Fibroblast of lung (primary cell): ENCODE results near the gene HIGD1A. TPM values are rescaled to one million over a fixed set of nuclear protein-coding genes. Genes with fewer than 3 reads are reported as not detected.

Source experiments
- DNase-seq, 2 donors: peaks; one replicate each; pipeline versions ENCODE4 v3.0.0 to v3.0.0-alpha.2; 2010; ENCODE audit warnings: low read depth in 2 of 2
- H2AFZ ChIP-seq: 2 replicates; pipeline ENCODE4 v1.5.1; 2012; ENCODE audit warnings: low read length, control low read depth, inconsistent platforms
- H3K27ac ChIP-seq: 2 replicates; pipeline ENCODE4 v1.5.1; 2011; ENCODE audit warnings: low read length, control low read depth; ENCODE audit not compliant: insufficient read depth
- H3K27me3 ChIP-seq: 2 replicates; pipeline ENCODE4 v1.5.1; 2011; ENCODE audit warnings: mild to moderate bottlenecking, low read length; ENCODE audit not compliant: control insufficient read depth, insufficient read depth
- H3K36me3 ChIP-seq: 2 replicates; pipeline ENCODE4 v1.5.1; 2011; ENCODE audit warnings: low read length; ENCODE audit not compliant: control insufficient read depth, insufficient read depth
- H3K4me1 ChIP-seq: 2 replicates; pipeline ENCODE4 v1.5.1; 2011; ENCODE audit warnings: low read length; ENCODE audit not compliant: control insufficient read depth, insufficient read depth; ENCODE audit errors: extremely low read depth
- H3K4me2 ChIP-seq: 2 replicates; pipeline ENCODE4 v1.5.1; 2011; ENCODE audit warnings: low read length, control low read depth; ENCODE audit not compliant: insufficient read depth; ENCODE audit errors: extremely low read depth
- H3K4me3 ChIP-seq, 4 experiments: fragments of 200-600 bp in 1 of 4; sonication (generic) in 1 of 4; replicated peaks in 1 of 4; 2 replicates each; pipeline ENCODE4 v1.5.1; 2011 to 2016; ENCODE audit warnings: low read length in 4 of 4, low read depth in 3 of 4, mild to moderate bottlenecking in 3 of 4, control low read depth in 2 of 4, inconsistent platforms in 1 of 4, mixed read lengths in 1 of 4; ENCODE audit not compliant: insufficient read depth in 1 of 4; ENCODE audit errors: control extremely low read depth in 1 of 4
- H3K79me2 ChIP-seq: 2 replicates; pipeline ENCODE4 v1.5.1; 2012; ENCODE audit warnings: mild to moderate bottlenecking, low read length, inconsistent platforms; ENCODE audit not compliant: control insufficient read depth, insufficient read depth
- H3K9ac ChIP-seq: 2 replicates; pipeline ENCODE4 v1.5.1; 2011; ENCODE audit warnings: mild to moderate bottlenecking, low read length, control low read depth; ENCODE audit not compliant: insufficient read depth
- H3K9me3 ChIP-seq: 2 replicates; pipeline ENCODE4 v1.5.1; 2012; ENCODE audit warnings: low read depth, low read length; ENCODE audit not compliant: control insufficient read depth, insufficient read depth
- H4K20me1 ChIP-seq: 2 replicates; pipeline ENCODE4 v1.5.1; 2011; ENCODE audit warnings: low read length; ENCODE audit not compliant: control insufficient read depth, insufficient read depth; ENCODE audit errors: extremely low read depth
- CTCF ChIP-seq, 2 donors: IDR thresholded peaks in 1 of 2; conservative IDR thresholded peaks in 1 of 2; 1 replicate in 1 of 2; 2 replicates in 1 of 2; pipeline ENCODE4 v1.5.1; 2011 to 2012; ENCODE audit warnings: low read length in 2 of 2, control low read depth in 1 of 2, inconsistent platforms in 1 of 2, low read depth in 1 of 2, mild to moderate bottlenecking in 1 of 2
- EZH2 ChIP-seq: IDR thresholded peaks from 2 replicates; pipeline ENCODE4 v1.5.1; 2012; ENCODE audit warnings: low read length, control low read depth, mild to moderate bottlenecking; ENCODE audit errors: missing control alignments
- polyA plus RNA-seq, 2 donors: library from polyadenylated mRNA; depleted of rRNA in 1 of 2; stranded (reverse) in 1 of 2; unstranded in 1 of 2; fragments of >200 nt; gene quantifications; 2 replicates each; pipeline ENCODE4 v1.2.1, GENCODE V29; 2011 to 2012; ENCODE audit warnings: missing spikeins in 1 of 2
- total RNA-seq: library from RNA; depleted of rRNA; stranded (reverse); fragments of >200 nt; gene quantifications from 2 replicates; pipeline ENCODE4 v1.2.1, GENCODE V29; 2014

Gene HIGD1A
- total and polyA plus RNA-seq, 2 donors (not counting 1 experiment from before 2014, with no cell fraction given), result 121 to 245 TPM

GRCh38 chr3:42809202-42809601 is 4.9 kb upstream of the HIGD1A start, which contains the start of gene ACKR2:
Gene ACKR2 (plus strand): TSS chr3:42809445. CDS start chr3:42864503, 55,058 bp downstream.
- TF ChIP-seq CTCF (conservative IDR thresholded peaks at IDR 0.05 in 1 of 2, IDR thresholded peaks at IDR 0.05 in 1 of 2; ENCODE audit: low read depth in 1 of 2, low read length in 2 of 2), result no peak
- no peak for TF ChIP-seq EZH2
- no peak within 1 kb of the TSS for H2AFZ ChIP-seq
- DNase-seq, result no peak
- no peaks in the 10 kb centered on the region for H3K9me3 ChIP-seq
- peaks cover 2% of the 10 kb centered on the region for H3K27me3 ChIP-seq
- H3K4me1 ChIP-seq, result no peaks in the 10 kb centered on the region
- no peak within 1 kb of the TSS for H3K4me2 ChIP-seq
- no peaks in the 10 kb centered on the region for H4K20me1 ChIP-seq
- H3K4me3 ChIP-seq, result no peak within 1 kb of the TSS
- H3K36me3 ChIP-seq, result no peaks in the 10 kb centered on the region
- no peaks in the 10 kb centered on the region for H3K79me2 ChIP-seq
- no peak within 1 kb of the TSS for H3K9ac ChIP-seq
- no peak within 1 kb of the TSS for H3K27ac ChIP-seq

- Histone ChIP-seq H3K36me3 (no peaks in the 10 kb centered on the region), H3K4me2 (no peak overlapping the region), H3K79me2 (peaks cover 10% of the 10 kb centered on the region), H3K9ac (no peak overlapping the region), H2AFZ (no peak overlapping the region), H3K27me3 (peaks cover 2% of the 10 kb centered on the region), H3K4me1 (no peaks in the 10 kb centered on the region), H4K20me1 (no peaks in the 10 kb centered on the region), H3K9me3 (no peaks in the 10 kb centered on the region), H3K4me3 (no peak overlapping the region), H3K27ac (no peak overlapping the region)
- TF ChIP-seq EZH2 (no peak), CTCF (conservative IDR thresholded peaks at IDR 0.05 in 1 of 2, IDR thresholded peaks at IDR 0.05 in 1 of 2; ENCODE audit: low read depth in 1 of 2, low read length in 2 of 2) (no peak)
- DNase-seq, result no peak
Measured at GRCh38 chr3:42807929-42808328, 3.6 kb upstream of the HIGD1A start.

- H3K4me1 ChIP-seq, result no peaks in the 10 kb centered on the region
- no peaks in the 10 kb centered on the region for H3K9me3 ChIP-seq
- H3K27ac ChIP-seq, result no peak overlapping the region
- no peak overlapping the region for H3K9ac ChIP-seq
- TF ChIP-seq EZH2, result no peak
- no peak for TF ChIP-seq CTCF (conservative IDR thresholded peaks at IDR 0.05 in 1 of 2, IDR thresholded peaks at IDR 0.05 in 1 of 2; ENCODE audit: low read depth in 1 of 2, low read length in 2 of 2)
- peaks cover 2% of the 10 kb centered on the region for H3K27me3 ChIP-seq
- DNase-seq, result peak in 1 of 2 donors; percentile 8
- H4K20me1 ChIP-seq, result no peaks in the 10 kb centered on the region
- peak overlapping the region; percentile 95 for H2AFZ ChIP-seq
- H3K4me2 ChIP-seq, result peak overlapping the region; percentile 87
- peak overlapping the region; percentile 60 to 96 (median 78) for H3K4me3 ChIP-seq
- peaks cover 26% of the 10 kb centered on the region for H3K79me2 ChIP-seq
- no peaks in the 10 kb centered on the region for H3K36me3 ChIP-seq
Measured at GRCh38 chr3:42805141-42805821, 991 bp upstream of the HIGD1A start.
